HPDE6-E6E7 (cell line): ENCODE data around the gene STAB1.

ENCODE experiments used
- DNase-seq: peaks from one replicate; pipeline ENCODE4 v3.0.0; 2011; ENCODE audit warnings: missing footprints; ENCODE audit errors: extremely low spot score

STAB1 gene

DNA sequence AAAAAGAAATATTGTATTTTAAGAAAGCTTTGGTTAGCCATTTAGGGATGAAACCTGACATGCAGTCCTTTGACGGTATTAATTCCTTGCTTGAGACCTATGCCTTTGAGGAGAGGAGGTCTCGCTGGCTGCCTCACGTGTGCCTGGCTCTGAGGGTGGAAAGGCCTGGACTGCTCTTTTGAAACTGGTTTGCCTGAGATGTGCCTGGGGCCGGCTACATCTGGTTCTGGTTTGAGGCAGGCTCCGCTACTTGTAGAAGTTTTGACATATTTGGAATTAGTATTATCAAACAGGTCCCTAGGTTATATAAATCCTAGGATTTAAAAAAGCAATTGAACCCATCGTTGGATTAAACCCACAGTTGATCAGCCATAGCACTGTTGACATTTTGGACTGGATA, 33.3 kb upstream of the STAB1 start:
- DNase-seq, result no peak

DNA sequence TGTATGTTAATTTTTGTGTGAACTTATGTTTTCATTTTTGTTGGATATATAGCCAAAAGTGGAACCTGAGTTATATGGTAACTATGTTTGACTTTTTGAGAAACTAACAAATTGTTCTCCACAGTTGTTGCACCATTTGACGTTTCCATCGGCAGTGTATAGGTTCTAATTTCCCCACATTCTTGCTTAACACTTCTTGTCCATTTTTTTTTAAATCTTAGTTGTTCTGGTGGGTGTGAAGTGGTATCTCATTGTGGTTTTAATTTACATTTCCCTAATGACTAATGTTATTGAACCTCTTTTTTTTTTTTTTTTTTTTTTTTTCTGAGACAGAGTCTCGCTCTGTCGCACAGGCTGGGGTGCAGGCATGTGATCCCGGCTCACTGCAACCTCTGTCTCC, 31.7 kb upstream of the STAB1 start:
- DNase-seq, result no peak

DNA sequence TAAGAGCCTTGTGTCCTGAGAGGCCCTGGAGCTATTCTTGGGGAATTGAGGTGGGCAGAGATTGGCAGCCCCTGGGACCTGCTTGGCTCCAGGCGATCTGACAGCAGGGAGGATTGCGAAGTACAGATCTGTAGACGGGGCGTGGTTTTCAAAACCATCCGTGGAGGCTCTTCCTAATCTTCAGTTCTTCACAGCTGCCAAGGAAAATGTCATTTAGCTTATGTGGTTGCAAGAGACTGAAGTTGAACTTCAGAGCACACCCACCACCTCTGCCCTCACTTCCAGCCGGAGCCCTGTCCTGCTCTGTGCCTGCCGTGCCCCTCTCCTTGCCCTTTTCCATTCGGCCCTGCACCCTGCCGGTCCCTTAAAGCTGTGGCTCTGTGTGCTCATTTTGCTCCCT, 26.8 kb upstream of the STAB1 start:
- DNase-seq, result no peak

- no peak for DNase-seq
Observed at GRCh38 chr3:52469001-52469400, 26.1 kb upstream of the STAB1 start.

DNA sequence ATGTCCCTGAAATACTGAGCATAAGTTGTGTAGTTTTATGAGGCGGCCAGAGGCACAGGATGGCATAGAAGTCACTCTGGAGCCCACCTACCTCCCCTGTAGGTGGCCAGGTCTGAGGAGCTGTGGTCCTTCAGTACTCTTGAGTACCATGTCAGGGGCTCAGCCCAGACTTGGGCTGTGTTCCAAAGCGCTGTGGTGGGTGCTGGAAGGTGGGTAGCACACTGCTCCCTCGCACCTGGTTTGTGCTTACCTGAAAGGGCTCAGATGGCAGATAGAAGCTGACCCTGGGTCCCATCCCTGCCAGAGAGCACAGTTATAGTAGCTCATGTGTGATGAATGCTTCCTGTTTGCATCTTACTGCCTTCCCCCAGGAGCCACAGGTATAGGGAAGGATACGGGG, 24.2 kb upstream of the STAB1 start:
- no peak for DNase-seq

GRCh38 chr3:52471371-52472238, 23.5 kb upstream of the STAB1 start:
- no peak for DNase-seq

- no peak for DNase-seq
Observed at GRCh38 chr3:52472239-52473000, 22.7 kb upstream of the STAB1 start.

GRCh38 chr3:52473026-52473425, 22.1 kb upstream of the STAB1 start:
- DNase-seq, result no peak

DNA sequence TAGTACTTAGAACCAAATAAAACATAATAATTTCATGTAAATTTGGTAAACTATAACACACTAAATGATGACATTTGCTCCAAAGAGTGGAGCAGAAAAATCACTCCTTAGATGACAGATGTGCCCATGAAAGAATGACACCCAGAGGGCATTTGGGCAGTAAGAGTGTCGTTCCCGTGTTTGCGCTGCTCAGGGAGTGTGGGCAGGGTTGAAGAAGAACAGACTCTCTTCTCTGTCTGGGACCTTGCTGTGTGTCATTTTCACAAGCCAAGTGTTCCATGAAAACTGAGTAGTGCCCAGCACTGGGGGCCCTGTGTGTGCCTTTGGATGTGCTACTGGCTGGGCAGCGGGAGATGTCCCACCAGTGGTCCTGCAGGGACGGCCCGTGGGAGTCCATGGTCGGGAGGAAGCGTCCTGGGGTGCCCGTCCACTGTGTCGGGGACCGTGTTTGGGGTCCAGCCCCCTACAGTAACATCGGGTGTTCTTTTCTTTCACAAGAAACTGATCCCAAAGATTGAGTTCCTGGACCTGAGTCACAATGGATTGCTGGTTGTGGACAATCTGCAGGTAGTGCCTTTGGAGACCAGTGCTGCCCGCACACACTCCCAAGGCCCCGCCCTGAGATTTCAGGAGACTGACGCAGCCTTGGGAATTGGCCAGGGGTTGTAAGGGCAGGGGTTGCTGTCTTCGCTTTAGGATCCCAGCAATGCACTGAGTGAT, 17.9 kb upstream of the STAB1 start:
- no peak for DNase-seq

GRCh38 chr3:52477796-52478095, 17.4 kb upstream of the STAB1 start:
- no peak for DNase-seq

GRCh38 chr3:52479037-52479876, 15.9 kb upstream of the STAB1 start:
- DNase-seq, result no peak

- DNase-seq, result no peak
Observed at GRCh38 chr3:52479877-52480575, 15.1 kb upstream of the STAB1 start.

DNA sequence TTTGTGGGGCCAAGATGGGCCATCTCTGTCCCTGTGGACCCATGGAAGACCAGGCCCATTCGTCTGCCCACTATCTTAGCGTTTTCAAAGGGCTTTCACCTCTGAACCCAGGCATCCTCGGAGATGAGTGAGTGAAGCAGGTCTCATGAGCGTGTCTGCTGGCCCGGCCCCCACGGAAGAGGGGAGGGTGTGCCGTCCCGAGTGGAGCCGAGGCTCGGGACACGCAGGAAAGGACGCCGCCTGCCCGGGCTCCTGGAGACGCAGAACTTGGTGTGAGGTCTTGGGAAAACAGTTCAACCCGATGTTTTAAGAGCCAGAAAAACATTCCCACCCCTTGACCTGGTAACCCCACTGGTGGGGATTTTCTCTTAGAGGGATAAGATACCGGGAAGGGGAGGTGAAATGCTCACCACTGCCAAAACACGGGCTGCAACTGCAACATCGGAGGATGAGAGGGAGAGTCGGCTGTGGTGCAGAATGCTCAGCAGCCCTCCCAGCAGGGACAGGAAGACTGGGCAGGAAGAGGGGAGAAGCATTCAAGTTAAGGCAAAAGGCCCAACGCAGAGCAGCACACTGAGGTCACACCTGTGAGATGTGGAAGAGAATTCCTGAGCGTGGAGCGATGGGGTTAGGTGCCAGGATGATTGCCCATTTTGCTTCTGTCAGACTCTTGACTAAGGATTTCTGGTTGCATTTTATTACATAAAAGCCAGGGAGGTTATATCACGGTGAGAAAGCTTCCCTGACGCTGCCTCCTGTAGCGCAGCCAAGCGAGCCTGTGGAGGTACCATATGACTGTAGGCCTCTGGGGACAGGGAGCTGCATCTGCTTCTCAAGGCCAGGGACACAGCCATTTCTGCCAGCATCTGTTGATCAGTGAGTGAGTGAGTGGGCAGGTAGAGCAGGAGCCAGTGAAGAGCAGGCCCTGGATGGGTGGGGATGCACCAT, 14.1 kb upstream of the STAB1 start:
- no peak for DNase-seq

DNA sequence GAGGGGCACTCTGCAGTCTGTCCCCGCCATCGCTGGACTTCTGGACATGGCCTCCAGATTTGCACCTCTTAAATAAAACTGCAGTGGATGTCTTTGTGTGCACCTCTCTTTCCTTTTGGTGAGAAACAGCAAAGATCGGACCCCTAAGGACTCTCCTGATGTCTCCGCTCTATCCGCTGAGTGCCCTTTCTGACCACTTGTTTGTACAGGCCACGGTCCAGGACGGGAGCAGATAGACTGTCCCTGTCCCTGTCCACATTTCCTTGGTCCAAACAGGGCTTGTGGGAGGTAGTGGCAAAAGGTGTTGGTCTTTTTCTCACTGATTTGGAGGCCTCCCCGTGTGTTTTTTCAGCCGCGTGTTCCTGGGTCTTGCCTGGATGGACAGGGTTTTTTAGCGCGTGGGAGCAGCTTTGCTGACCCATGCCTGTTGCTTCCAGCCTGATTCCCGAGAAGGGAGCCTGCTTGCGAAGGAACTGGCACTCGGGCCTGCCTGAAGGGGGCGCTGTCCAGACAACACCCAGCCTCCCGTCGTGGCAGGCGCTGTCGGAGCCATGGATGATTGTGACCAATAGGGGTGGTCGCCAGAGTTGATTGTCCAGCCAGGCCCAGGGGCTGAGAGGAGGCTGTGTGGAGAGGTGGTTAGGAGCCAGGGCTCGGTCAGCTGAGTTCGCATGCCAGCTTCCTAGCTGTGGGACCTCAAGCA, 13.2 kb upstream of the STAB1 start:
- DNase-seq, result no peak

- no peak for DNase-seq
Observed at GRCh38 chr3:52483081-52483480, 12.1 kb upstream of the STAB1 start.

GRCh38 chr3:52483577-52484381, 11.4 kb upstream of the STAB1 start:
- peak; percentile 16 for DNase-seq

DNA sequence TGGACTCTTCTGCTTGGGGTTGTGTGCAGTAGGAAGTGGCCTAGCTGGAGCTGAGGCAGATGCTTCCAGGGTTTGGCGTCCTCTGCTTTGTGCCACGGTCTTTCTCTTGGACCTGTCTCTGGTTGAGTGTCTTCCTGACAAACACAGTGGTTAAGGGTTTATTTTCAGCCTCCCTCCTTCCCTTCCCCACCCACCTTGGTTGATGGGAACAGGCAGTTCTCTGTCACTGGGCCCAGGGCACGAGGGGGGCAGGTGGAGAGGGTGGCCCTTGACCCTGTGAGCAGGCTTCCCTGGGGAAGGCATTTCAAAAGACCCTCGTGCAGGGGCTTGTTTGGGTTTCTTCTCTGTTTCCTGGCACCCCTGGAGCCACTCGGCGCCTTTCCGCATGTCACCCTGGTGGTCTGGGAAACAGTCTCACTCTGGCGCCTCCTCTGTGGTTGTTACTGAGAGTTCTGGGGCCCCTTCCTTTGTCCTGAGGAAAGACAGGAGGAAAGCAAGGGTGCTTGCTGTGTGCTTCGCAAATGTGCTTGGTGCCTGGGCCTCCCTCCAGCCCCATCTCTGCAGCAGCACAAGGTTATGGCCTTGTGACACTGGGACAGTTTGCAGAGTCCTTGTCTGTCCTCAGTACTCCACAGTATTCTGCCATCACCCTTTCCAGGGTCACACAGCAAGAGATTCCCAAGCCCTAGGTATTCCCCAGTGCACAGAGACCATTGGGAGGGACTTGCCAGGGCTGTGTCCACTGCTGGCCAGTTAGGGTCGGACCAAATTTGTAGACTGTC, 10.3 kb upstream of the STAB1 start:
- no peak for DNase-seq
